ENCODE data around the gene STARD10.

STARD10 gene

DNA sequence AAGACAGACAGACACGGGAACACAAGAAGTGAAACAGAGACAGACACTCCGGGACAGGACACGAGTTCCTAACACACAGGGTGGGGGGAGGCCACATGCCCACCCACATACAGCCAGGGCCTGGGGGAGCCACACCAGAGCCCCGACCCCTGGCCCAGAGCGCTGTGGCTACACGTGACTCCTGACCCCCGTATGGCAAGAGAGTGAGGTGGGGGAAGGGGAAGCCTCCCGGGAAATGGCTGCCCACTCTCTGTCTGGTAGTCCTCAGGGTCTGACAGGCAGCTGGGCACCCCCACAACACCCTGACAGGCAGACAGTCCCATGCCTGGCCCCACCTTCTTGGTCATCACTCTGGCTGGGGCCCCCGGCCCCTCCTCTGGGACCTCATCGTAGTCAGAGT is 81.0 kb downstream of the STARD10 start:
- H3K4me1 ChIP-seq (ENCODE audit: insufficient read depth, poor library complexity, severe bottlenecking) = no peaks in the 10 kb centered on the region
- DNase-seq (ENCODE audit: low spot score) (no peak), ATAC-seq (ENCODE audit: low read depth) (no peak)
- no peak overlapping the region for H3K27ac ChIP-seq (ENCODE audit: poor library complexity, severe bottlenecking)
- H3K9me3 ChIP-seq (ENCODE audit: severe bottlenecking) = no peaks in the 10 kb centered on the region
- H3K27me3 ChIP-seq (ENCODE audit: insufficient read depth, poor library complexity, severe bottlenecking) = no peaks in the 10 kb centered on the region
- H3K36me3 ChIP-seq (ENCODE audit: low read depth) = peaks cover 38% of the 10 kb centered on the region
- TF ChIP-seq, protein P1, sequence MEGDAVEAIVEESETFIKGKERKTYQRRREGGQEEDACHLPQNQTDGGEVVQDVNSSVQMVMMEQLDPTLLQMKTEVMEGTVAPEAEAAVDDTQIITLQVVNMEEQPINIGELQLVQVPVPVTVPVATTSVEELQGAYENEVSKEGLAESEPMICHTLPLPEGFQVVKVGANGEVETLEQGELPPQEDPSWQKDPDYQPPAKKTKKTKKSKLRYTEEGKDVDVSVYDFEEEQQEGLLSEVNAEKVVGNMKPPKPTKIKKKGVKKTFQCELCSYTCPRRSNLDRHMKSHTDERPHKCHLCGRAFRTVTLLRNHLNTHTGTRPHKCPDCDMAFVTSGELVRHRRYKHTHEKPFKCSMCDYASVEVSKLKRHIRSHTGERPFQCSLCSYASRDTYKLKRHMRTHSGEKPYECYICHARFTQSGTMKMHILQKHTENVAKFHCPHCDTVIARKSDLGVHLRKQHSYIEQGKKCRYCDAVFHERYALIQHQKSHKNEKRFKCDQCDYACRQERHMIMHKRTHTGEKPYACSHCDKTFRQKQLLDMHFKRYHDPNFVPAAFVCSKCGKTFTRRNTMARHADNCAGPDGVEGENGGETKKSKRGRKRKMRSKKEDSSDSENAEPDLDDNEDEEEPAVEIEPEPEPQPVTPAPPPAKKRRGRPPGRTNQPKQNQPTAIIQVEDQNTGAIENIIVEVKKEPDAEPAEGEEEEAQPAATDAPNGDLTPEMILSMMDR (IDR thresholded peaks at IDR 0.05; ENCODE audit: poor library complexity, severe bottlenecking) = no peak
- H3K4me3 ChIP-seq (ENCODE audit: severe bottlenecking) = no peak overlapping the region

DNA sequence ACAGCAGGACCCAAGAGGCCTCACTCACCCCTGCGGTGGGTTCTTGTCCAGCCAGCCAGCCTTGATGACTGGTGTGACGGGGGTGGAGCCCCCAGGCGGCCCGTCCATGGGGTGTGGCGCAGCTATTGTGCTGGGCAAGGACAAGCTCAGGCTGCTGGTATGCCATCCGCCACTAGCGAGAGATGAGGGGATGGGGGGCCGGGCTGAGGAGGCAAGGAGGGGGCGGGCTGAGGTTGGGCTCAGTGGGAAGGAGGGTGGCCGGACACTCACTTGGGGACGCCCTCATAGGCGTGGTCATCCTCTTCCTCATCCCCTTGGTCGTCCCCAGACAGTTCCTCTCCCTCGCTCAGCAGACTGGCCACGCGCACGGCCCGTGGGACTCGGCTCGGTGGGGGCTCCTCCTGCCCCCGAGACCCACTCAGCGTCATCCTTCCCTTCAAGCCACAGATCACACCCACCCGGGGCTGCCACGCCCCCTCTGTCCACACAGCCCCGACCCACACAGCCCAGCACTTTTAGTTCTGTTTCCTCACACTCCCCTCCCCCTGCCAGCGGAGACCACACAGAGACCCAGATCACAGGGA is 81.6 kb downstream of the STARD10 start:
- no peak for ATAC-seq (ENCODE audit: low read depth)
- H3K4me3 ChIP-seq (ENCODE audit: severe bottlenecking) = no peak overlapping the region
- no peaks in the 10 kb centered on the region for H3K9me3 ChIP-seq (ENCODE audit: severe bottlenecking)
- TF ChIP-seq, protein P1 (IDR thresholded peaks at IDR 0.05; ENCODE audit: poor library complexity, severe bottlenecking) = no peak
- H3K4me1 ChIP-seq (ENCODE audit: insufficient read depth, poor library complexity, severe bottlenecking) = no peaks in the 10 kb centered on the region
- H3K27me3 ChIP-seq (ENCODE audit: insufficient read depth, poor library complexity, severe bottlenecking) = no peaks in the 10 kb centered on the region
- peaks cover 39% of the 10 kb centered on the region for H3K36me3 ChIP-seq (ENCODE audit: low read depth)
- DNase-seq (ENCODE audit: low spot score) = peak; percentile 58
- no peak overlapping the region for H3K27ac ChIP-seq (ENCODE audit: poor library complexity, severe bottlenecking)

DNA sequence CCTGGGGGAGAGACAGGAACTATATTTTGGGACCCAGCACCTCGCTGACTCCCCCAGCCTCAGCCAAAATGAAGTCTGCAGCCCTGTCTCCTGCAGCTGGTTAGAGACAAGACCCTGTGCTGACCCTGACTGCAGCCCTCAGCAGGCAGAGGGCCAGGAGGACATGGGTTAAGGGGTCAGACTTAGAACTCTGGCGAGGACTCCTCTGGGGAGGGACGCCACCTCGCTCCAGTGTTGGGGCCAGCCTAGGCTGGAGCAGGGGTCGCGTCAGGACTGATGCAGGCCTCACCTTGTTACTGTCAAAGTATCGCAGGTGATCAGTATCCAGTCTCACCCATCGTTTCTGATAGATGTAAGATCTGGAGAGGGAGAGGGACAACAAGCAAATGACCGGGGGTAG is 82.7 kb downstream of the STARD10 start:
- Histone ChIP-seq H3K4me3 (ENCODE audit: severe bottlenecking) (no peak overlapping the region), H3K4me1 (ENCODE audit: insufficient read depth, poor library complexity, severe bottlenecking) (no peaks in the 10 kb centered on the region), H3K9me3 (ENCODE audit: severe bottlenecking) (no peaks in the 10 kb centered on the region), H3K27ac (ENCODE audit: poor library complexity, severe bottlenecking) (no peak overlapping the region), H3K36me3 (ENCODE audit: low read depth) (peaks cover 48% of the 10 kb centered on the region), H3K27me3 (ENCODE audit: insufficient read depth, poor library complexity, severe bottlenecking) (no peaks in the 10 kb centered on the region)
- TF ChIP-seq, protein P1 (IDR thresholded peaks at IDR 0.05; ENCODE audit: poor library complexity, severe bottlenecking) = no peak
- no peak for DNase-seq (ENCODE audit: low spot score)
- no peak for ATAC-seq (ENCODE audit: low read depth)

- Histone ChIP-seq H3K27ac (ENCODE audit: poor library complexity, severe bottlenecking) (no peak overlapping the region), H3K36me3 (ENCODE audit: low read depth) (peaks cover 50% of the 10 kb centered on the region), H3K4me3 (ENCODE audit: severe bottlenecking) (no peak overlapping the region), H3K4me1 (ENCODE audit: insufficient read depth, poor library complexity, severe bottlenecking) (no peaks in the 10 kb centered on the region), H3K27me3 (ENCODE audit: insufficient read depth, poor library complexity, severe bottlenecking) (no peaks in the 10 kb centered on the region), H3K9me3 (ENCODE audit: severe bottlenecking) (no peaks in the 10 kb centered on the region)
- TF ChIP-seq, protein P1 (IDR thresholded peaks at IDR 0.05; ENCODE audit: poor library complexity, severe bottlenecking) = no peak
- ATAC-seq (ENCODE audit: low read depth) (no peak), DNase-seq (ENCODE audit: low spot score) (no peak)
Measured at GRCh38 chr11:72710278-72710677, 83.6 kb downstream of the STARD10 start.

- Histone ChIP-seq H3K27ac (ENCODE audit: poor library complexity, severe bottlenecking) (no peak overlapping the region), H3K9me3 (ENCODE audit: severe bottlenecking) (no peaks in the 10 kb centered on the region), H3K4me3 (ENCODE audit: severe bottlenecking) (no peak overlapping the region), H3K4me1 (ENCODE audit: insufficient read depth, poor library complexity, severe bottlenecking) (no peaks in the 10 kb centered on the region), H3K27me3 (ENCODE audit: insufficient read depth, poor library complexity, severe bottlenecking) (no peaks in the 10 kb centered on the region), H3K36me3 (ENCODE audit: low read depth) (peaks cover 54% of the 10 kb centered on the region)
- TF ChIP-seq, protein P1 (IDR thresholded peaks at IDR 0.05; ENCODE audit: poor library complexity, severe bottlenecking) = no peak
- ATAC-seq (ENCODE audit: low read depth) (no peak), DNase-seq (ENCODE audit: low spot score) (no peak)
Measured at GRCh38 chr11:72709478-72710238, 84.2 kb downstream of the STARD10 start.
